ENCODE results near the gene PBX4.

GRCh38 chr19:19553670-19554069 is 64.8 kb downstream of the PBX4 start:
- TF ChIP-seq, protein P1, sequence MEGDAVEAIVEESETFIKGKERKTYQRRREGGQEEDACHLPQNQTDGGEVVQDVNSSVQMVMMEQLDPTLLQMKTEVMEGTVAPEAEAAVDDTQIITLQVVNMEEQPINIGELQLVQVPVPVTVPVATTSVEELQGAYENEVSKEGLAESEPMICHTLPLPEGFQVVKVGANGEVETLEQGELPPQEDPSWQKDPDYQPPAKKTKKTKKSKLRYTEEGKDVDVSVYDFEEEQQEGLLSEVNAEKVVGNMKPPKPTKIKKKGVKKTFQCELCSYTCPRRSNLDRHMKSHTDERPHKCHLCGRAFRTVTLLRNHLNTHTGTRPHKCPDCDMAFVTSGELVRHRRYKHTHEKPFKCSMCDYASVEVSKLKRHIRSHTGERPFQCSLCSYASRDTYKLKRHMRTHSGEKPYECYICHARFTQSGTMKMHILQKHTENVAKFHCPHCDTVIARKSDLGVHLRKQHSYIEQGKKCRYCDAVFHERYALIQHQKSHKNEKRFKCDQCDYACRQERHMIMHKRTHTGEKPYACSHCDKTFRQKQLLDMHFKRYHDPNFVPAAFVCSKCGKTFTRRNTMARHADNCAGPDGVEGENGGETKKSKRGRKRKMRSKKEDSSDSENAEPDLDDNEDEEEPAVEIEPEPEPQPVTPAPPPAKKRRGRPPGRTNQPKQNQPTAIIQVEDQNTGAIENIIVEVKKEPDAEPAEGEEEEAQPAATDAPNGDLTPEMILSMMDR (IDR thresholded peaks at IDR 0.05), result no peak
- no peak for TF ChIP-seq EP300 (IDR thresholded peaks at IDR 0.05)
- TF ChIP-seq POLR2A (IDR thresholded peaks at IDR 0.05), result no peak

Measured in tibial nerve (tissue), 4 donors.